ENCODE results near the gene GPC6. TPM values are rescaled to one million over a fixed set of nuclear protein-coding genes. Genes with fewer than 3 reads are reported as not detected.

GPC6 gene
- total RNA-seq, 1 experiment from 2014 or later: not detected

DNA sequence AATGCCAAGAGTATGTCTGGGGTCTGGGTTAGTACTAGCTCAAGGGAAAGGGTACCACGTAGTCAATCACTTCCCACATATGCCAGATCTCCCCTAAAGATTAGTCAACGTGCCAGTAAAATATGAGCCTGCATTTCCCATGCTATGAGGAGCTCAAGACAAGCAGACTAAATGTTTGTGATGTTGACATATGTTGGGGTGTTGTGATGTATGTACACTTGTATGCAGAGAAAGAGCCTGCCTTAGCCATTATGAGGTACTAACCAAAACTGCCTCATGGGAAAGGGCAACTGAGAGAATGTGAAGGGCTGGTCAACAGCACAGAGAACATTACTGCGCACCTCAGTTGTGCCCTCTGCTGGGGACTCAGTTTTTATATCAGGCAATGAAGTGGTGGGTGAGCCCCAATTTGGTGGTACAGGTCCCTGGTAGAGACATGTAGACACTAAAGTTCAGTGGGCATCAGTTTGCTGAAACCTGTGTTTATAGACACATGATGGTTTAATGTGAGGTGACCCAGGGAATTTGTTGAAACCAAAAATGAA is 965.9 kb downstream of the GPC6 start:
- H3K9me3 Mint-ChIP-seq (ENCODE audit: low read depth, unreplicated experiment): peaks cover 2% of the 10 kb centered on the region
- DNase-seq: no peak
- CTCF ChIA-PET: no interaction called here
- TF ChIP-seq, protein P1, sequence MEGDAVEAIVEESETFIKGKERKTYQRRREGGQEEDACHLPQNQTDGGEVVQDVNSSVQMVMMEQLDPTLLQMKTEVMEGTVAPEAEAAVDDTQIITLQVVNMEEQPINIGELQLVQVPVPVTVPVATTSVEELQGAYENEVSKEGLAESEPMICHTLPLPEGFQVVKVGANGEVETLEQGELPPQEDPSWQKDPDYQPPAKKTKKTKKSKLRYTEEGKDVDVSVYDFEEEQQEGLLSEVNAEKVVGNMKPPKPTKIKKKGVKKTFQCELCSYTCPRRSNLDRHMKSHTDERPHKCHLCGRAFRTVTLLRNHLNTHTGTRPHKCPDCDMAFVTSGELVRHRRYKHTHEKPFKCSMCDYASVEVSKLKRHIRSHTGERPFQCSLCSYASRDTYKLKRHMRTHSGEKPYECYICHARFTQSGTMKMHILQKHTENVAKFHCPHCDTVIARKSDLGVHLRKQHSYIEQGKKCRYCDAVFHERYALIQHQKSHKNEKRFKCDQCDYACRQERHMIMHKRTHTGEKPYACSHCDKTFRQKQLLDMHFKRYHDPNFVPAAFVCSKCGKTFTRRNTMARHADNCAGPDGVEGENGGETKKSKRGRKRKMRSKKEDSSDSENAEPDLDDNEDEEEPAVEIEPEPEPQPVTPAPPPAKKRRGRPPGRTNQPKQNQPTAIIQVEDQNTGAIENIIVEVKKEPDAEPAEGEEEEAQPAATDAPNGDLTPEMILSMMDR (IDR thresholded peaks at IDR 0.05; ENCODE audit: unreplicated experiment): no peak
- intact Hi-C loops (cut with micrococcal nuclease; ENCODE audit: unreplicated experiment): no loop called here
- H3K36me3 Mint-ChIP-seq (ENCODE audit: insufficient read depth, unreplicated experiment): no peaks in the 10 kb centered on the region
- no peaks in the 10 kb centered on the region for H3K4me1 Mint-ChIP-seq (ENCODE audit: low read depth, unreplicated experiment)
- H3K27me3 Mint-ChIP-seq (ENCODE audit: unreplicated experiment): no peaks in the 10 kb centered on the region
- H3K4me3 Mint-ChIP-seq (ENCODE audit: low read depth, unreplicated experiment): no peak overlapping the region
- H3K27ac Mint-ChIP-seq (ENCODE audit: unreplicated experiment): no peak overlapping the region
- BruUV-seq (replicated peaks): no TSS peak

DNA sequence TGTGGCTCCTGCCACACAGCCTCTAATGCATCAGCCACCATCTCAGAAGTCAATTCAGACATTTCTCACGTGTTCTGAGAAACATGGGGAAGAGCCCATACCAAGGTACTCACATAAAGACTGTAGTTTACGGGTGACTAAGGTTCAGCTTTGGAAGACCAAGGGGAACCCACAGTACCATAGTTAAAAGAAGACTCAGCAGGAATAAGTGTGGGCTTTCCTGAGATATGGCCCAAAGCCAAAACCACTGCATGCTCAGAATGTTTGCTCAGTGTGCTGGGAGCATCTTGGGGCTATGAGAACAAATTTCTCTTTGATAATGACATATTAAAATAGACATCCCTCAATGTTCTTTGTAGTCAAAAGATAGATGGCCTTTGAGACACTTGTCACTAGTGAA is 969.1 kb downstream of the GPC6 start:
- H3K4me1 Mint-ChIP-seq (ENCODE audit: low read depth, unreplicated experiment): no peaks in the 10 kb centered on the region
- no peak overlapping the region for H3K4me3 Mint-ChIP-seq (ENCODE audit: low read depth, unreplicated experiment)
- H3K27ac Mint-ChIP-seq (ENCODE audit: unreplicated experiment): no peak overlapping the region
- TF ChIP-seq, protein P1 (IDR thresholded peaks at IDR 0.05; ENCODE audit: unreplicated experiment): no peak
- DNase-seq: no peak
- intact Hi-C loops (cut with micrococcal nuclease; ENCODE audit: unreplicated experiment): no loop called here
- H3K9me3 Mint-ChIP-seq (ENCODE audit: low read depth, unreplicated experiment): peaks cover 2% of the 10 kb centered on the region
- H3K36me3 Mint-ChIP-seq (ENCODE audit: insufficient read depth, unreplicated experiment): no peaks in the 10 kb centered on the region
- CTCF ChIA-PET: no interaction called here
- no TSS peak for BruUV-seq (replicated peaks)
- no peaks in the 10 kb centered on the region for H3K27me3 Mint-ChIP-seq (ENCODE audit: unreplicated experiment)

DNA sequence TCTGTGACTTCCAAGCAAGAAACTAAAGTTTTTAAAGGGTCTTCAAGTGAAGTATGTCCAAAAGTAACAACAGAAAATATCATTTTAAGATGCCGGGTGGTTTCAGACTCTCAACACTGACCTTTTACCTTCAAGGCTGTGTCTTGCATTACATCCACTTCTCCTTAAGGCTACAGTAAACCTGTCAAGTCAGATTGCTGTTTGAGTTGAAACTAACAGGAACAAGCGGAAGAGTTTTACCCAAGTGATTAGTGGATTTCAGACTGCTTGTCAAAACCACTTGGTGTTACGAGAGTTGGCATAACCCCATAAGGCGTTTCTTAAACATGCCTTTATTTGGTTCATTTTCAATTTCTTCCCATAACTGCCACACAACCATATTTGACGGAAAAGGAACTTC is 969.8 kb downstream of the GPC6 start:
- CTCF ChIA-PET: no interaction called here
- no TSS peak for BruUV-seq (replicated peaks)
- Mint-ChIP-seq H3K4me1 (ENCODE audit: low read depth, unreplicated experiment) (no peaks in the 10 kb centered on the region), H3K9me3 (ENCODE audit: low read depth, unreplicated experiment) (no peaks in the 10 kb centered on the region), H3K4me3 (ENCODE audit: low read depth, unreplicated experiment) (no peak overlapping the region), H3K27ac (ENCODE audit: unreplicated experiment) (no peak overlapping the region), H3K36me3 (ENCODE audit: insufficient read depth, unreplicated experiment) (no peaks in the 10 kb centered on the region), H3K27me3 (ENCODE audit: unreplicated experiment) (no peaks in the 10 kb centered on the region)
- intact Hi-C loops (cut with micrococcal nuclease; ENCODE audit: unreplicated experiment): no loop called here
- TF ChIP-seq, protein P1 (IDR thresholded peaks at IDR 0.05; ENCODE audit: unreplicated experiment): no peak
- no peak for DNase-seq

DNA sequence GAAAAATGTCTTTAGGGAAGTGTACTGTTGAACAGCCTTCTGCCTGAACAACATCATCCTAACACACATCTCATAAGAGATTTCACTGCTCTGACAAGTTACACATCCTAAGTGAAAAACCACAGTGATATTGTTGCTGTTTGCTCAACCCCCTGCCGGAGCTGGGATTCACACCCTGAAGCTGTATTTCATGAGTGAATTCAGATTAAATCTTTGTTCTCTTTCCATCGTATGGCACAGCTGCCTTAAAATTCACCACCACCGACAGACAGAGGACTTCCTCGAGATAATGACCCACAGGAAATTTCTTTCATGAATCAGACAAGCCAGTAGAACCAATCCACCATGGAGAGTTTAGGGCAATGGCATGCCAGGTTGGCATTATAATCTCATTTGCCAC is 972.1 kb downstream of the GPC6 start:
- H3K27me3 Mint-ChIP-seq (ENCODE audit: unreplicated experiment): no peaks in the 10 kb centered on the region
- H3K36me3 Mint-ChIP-seq (ENCODE audit: insufficient read depth, unreplicated experiment): no peaks in the 10 kb centered on the region
- H3K4me3 Mint-ChIP-seq (ENCODE audit: low read depth, unreplicated experiment): no peak overlapping the region
- no peak for DNase-seq
- H3K4me1 Mint-ChIP-seq (ENCODE audit: low read depth, unreplicated experiment): no peaks in the 10 kb centered on the region
- intact Hi-C loops (cut with micrococcal nuclease; ENCODE audit: unreplicated experiment): no loop called here
- CTCF ChIA-PET: no interaction called here
- TF ChIP-seq, protein P1 (IDR thresholded peaks at IDR 0.05; ENCODE audit: unreplicated experiment): no peak
- BruUV-seq (replicated peaks): no TSS peak
- no peak overlapping the region for H3K27ac Mint-ChIP-seq (ENCODE audit: unreplicated experiment)
- H3K9me3 Mint-ChIP-seq (ENCODE audit: low read depth, unreplicated experiment): no peaks in the 10 kb centered on the region

All from Calu3 (cell line).